ENCODE data around the gene GIT1. TPM values are rescaled to one million over a fixed set of nuclear protein-coding genes. Genes with fewer than 3 reads are reported as not detected.

The GIT1 gene
- total RNA-seq, 2 experiments from 2014 or later = 72.7 to 75.1 TPM

- ATAC-seq (peak; percentile 63), DNase-seq (peak; percentile 89)
- ChIA-PET CTCF (interaction anchor here (0.8 to 7.7 kb wide), 21 partner anchors 7 to 477 kb away, joined by 3 to 110 read pairs (median 12); partner anchors contain the start of genes ABHD15, ANKRD13B, CORO6 and SSH2), POLR2A (interaction anchor here (0.9 to 4.6 kb wide), 10 partner anchors 18 to 321 kb away, joined by 3 to 26 read pairs (median 6); partner anchors contain the start of genes ABHD15, SSH2, TAOK1 and TP53I13)
- Mint-ChIP-seq H3K27me3 (ENCODE audit: low read depth) (no peaks in the 10 kb centered on the region), H3K4me1 (ENCODE audit: low read depth) (peaks cover 56% of the 10 kb centered on the region), H3K4me3 (peak overlapping the region; percentile 81), H3K27ac (peak overlapping the region; percentile 97), H3K36me3 (ENCODE audit: low read depth) (no peaks in the 10 kb centered on the region), H3K9me3 (ENCODE audit: insufficient read depth) (no peaks in the 10 kb centered on the region)
Observed at GRCh38 chr17:29615492-29616299, 26.2 kb upstream of the GIT1 start.

DNA sequence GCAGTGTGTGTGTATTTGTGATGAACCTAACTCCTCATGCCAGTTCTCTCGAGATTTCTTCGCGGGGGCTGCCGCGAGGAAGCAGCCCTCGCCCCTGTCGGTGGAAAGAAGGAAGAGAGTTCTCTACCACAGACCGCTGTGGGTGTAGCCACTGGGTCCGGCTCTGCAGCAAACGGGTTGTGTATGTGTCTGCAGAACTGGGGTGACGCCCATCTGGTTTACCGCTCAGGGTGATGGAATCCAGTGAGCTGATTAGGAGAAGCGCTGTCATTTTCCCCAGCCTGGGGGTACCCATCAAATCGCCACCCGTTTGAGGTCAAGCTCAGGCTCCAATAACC lies 25.6 kb upstream of the GIT1 start:
- Mint-ChIP-seq H3K27me3 (ENCODE audit: low read depth) (no peaks in the 10 kb centered on the region), H3K36me3 (ENCODE audit: low read depth) (no peaks in the 10 kb centered on the region), H3K9me3 (ENCODE audit: insufficient read depth) (no peaks in the 10 kb centered on the region), H3K4me3 (peak overlapping the region; percentile 81), H3K27ac (peak overlapping the region; percentile 97), H3K4me1 (ENCODE audit: low read depth) (peaks cover 56% of the 10 kb centered on the region)
- DNase-seq (peak; percentile 94), ATAC-seq (peak; percentile 50)
- ChIA-PET CTCF (interaction anchor here (0.8 to 7.7 kb wide), 16 partner anchors 8 to 478 kb away, joined by 3 to 110 read pairs (median 21); partner anchors contain the start of genes ABHD15, ANKRD13B, CORO6 and SSH2), POLR2A (interaction anchor here (0.9 to 4.6 kb wide), 8 partner anchors 18 to 225 kb away, joined by 3 to 26 read pairs (median 4); partner anchors contain the start of genes ABHD15, TAOK1 and TP53I13)

- DNase-seq (no peak), ATAC-seq (no peak)
- H3K36me3 Mint-ChIP-seq (ENCODE audit: low read depth) = no peaks in the 10 kb centered on the region
- H3K4me3 Mint-ChIP-seq = peak overlapping the region; percentile 81
- POLR2A ChIA-PET = interaction anchor here (0.9 to 4.6 kb wide), 6 partner anchors 17 to 46 kb away, joined by 3 to 26 read pairs (median 9); partner anchors contain the start of genes ABHD15 and TP53I13
- H3K27me3 Mint-ChIP-seq (ENCODE audit: low read depth) = no peaks in the 10 kb centered on the region
- peak overlapping the region; percentile 97 for H3K27ac Mint-ChIP-seq
- peaks cover 53% of the 10 kb centered on the region for H3K4me1 Mint-ChIP-seq (ENCODE audit: low read depth)
- no peaks in the 10 kb centered on the region for H3K9me3 Mint-ChIP-seq (ENCODE audit: insufficient read depth)
- CTCF ChIA-PET = interaction anchor here (0.8 to 7.7 kb wide), 19 partner anchors 8 to 479 kb away, joined by 3 to 110 read pairs (median 9); partner anchors contain the start of genes ABHD15, ANKRD13B, CORO6 and TP53I13
Observed at GRCh38 chr17:29614349-29615047, 25.1 kb upstream of the GIT1 start.

GRCh38 chr17:29613856-29614255 lies 24.4 kb upstream of the GIT1 start:
- ATAC-seq (no peak), DNase-seq (no peak)
- H3K36me3 Mint-ChIP-seq (ENCODE audit: low read depth) = no peaks in the 10 kb centered on the region
- no peaks in the 10 kb centered on the region for H3K27me3 Mint-ChIP-seq (ENCODE audit: low read depth)
- CTCF ChIA-PET = interaction anchor here (1.0 to 7.7 kb wide), 17 partner anchors 9 to 317 kb away, joined by 3 to 110 read pairs (median 6); partner anchors contain the start of genes ABHD15, ANKRD13B, CORO6 and TP53I13
- H3K4me1 Mint-ChIP-seq (ENCODE audit: low read depth) = peaks cover 46% of the 10 kb centered on the region
- H3K9me3 Mint-ChIP-seq (ENCODE audit: insufficient read depth) = no peaks in the 10 kb centered on the region
- peak overlapping the region; percentile 49 for H3K27ac Mint-ChIP-seq
- POLR2A ChIA-PET = no interaction called here
- peak overlapping the region; percentile 68 for H3K4me3 Mint-ChIP-seq

GRCh38 chr17:29613352-29613837 lies 23.9 kb upstream of the GIT1 start:
- POLR2A ChIA-PET = no interaction called here
- ATAC-seq = peak; percentile 48
- Mint-ChIP-seq H3K36me3 (ENCODE audit: low read depth) (no peaks in the 10 kb centered on the region), H3K27ac (no peak overlapping the region), H3K27me3 (ENCODE audit: low read depth) (no peaks in the 10 kb centered on the region), H3K9me3 (ENCODE audit: insufficient read depth) (no peaks in the 10 kb centered on the region), H3K4me1 (ENCODE audit: low read depth) (peaks cover 45% of the 10 kb centered on the region), H3K4me3 (peak overlapping the region; percentile 68)
- DNase-seq = peak; percentile 96
- CTCF ChIA-PET = interaction anchor here (0.7 to 7.7 kb wide), 18 partner anchors 9 to 317 kb away, joined by 3 to 110 read pairs (median 6); partner anchors contain the start of genes ABHD15, ANKRD13B, CORO6 and TP53I13

DNA sequence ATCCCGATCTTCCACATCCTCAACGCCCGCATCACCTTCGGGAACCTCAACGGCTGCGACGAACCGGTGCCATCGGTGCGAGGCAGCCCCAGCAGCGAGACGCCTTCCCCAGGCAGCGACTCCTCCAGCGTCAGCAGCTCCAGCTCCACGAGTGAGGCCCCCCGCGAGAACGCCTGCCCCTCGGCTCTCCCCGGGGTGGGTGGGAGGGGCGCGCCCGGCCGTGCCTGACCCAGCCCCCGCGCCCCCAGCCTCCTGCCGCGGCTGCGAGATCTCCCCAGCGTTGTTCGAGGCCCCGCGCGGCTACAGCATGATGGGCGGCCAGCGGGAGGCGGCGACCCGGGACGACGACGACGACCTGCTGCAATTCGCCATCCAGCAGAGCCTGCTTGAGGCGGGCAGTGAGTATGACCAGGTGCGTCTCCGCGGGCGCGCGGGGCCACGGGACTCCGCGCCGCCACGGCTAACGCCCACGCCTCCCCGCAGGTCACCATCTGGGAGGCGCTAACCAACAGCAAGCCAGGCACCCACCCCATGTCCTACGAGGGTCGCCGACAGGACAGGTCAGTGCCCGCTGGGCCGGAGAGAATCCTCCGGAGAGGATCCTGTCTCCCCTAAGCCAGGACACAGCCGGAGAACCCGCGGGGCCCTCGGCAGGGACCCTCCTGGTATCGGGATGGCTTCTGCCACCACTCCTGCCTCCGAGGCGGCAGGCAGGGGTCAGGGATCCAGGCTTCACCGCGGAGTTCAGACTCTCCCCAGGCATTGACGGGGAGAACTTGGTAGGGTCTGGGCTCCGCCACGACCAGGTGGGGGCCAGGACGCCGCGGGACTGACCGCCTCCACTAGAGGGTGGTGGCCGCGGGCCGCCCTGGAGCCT lies 23.2 kb upstream of the GIT1 start:
- CTCF ChIA-PET = interaction anchor here (0.7 to 7.7 kb wide), 17 partner anchors 8 to 318 kb away, joined by 3 to 110 read pairs (median 6); partner anchors contain the start of genes ABHD15, ANKRD13B, CORO6 and TP53I13
- Mint-ChIP-seq H3K27ac (no peak overlapping the region), H3K9me3 (ENCODE audit: insufficient read depth) (no peaks in the 10 kb centered on the region), H3K27me3 (ENCODE audit: low read depth) (no peaks in the 10 kb centered on the region), H3K36me3 (ENCODE audit: low read depth) (no peaks in the 10 kb centered on the region), H3K4me3 (peak overlapping the region; percentile 49), H3K4me1 (ENCODE audit: low read depth) (peaks cover 39% of the 10 kb centered on the region)
- DNase-seq = no peak
- POLR2A ChIA-PET = no interaction called here
- ATAC-seq = no peak

GRCh38 chr17:29612094-29612403 lies 22.6 kb upstream of the GIT1 start:
- no peaks in the 10 kb centered on the region for H3K27me3 Mint-ChIP-seq (ENCODE audit: low read depth)
- no peaks in the 10 kb centered on the region for H3K9me3 Mint-ChIP-seq (ENCODE audit: insufficient read depth)
- ChIA-PET CTCF (no interaction called here), POLR2A (no interaction called here)
- H3K36me3 Mint-ChIP-seq (ENCODE audit: low read depth) = no peaks in the 10 kb centered on the region
- peaks cover 33% of the 10 kb centered on the region for H3K4me1 Mint-ChIP-seq (ENCODE audit: low read depth)
- no peak overlapping the region for H3K4me3 Mint-ChIP-seq
- no peak overlapping the region for H3K27ac Mint-ChIP-seq
- ATAC-seq = no peak
- DNase-seq = no peak

- no peaks in the 10 kb centered on the region for H3K9me3 Mint-ChIP-seq (ENCODE audit: insufficient read depth)
- H3K36me3 Mint-ChIP-seq (ENCODE audit: low read depth) = no peaks in the 10 kb centered on the region
- no peak overlapping the region for H3K27ac Mint-ChIP-seq
- ChIA-PET CTCF (no interaction called here), POLR2A (no interaction called here)
- H3K4me3 Mint-ChIP-seq = no peak overlapping the region
- H3K27me3 Mint-ChIP-seq (ENCODE audit: low read depth) = no peaks in the 10 kb centered on the region
- H3K4me1 Mint-ChIP-seq (ENCODE audit: low read depth) = peaks cover 28% of the 10 kb centered on the region
- DNase-seq = no peak
- ATAC-seq = no peak
Observed at GRCh38 chr17:29611351-29612093, 22.1 kb upstream of the GIT1 start.

DNA sequence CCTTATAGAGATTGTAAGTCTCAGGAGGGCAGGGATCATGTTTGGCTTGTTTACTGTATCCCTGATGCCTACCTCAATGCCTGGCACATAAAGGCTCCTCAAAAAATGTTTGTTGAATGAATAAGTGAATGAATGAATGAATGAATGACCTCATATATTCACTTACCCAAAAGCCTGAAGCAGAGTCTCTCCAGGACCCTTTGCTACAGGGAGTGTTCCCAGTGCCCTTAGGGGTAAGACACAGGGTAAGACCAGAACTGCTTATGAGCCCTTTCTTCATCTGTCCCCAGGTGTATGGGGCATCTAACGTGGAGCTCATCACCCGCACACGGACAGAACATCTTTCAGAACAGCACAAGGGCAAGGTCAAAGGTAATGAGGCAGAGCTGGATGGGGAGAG lies 20.9 kb upstream of the GIT1 start:
- DNase-seq (no peak), ATAC-seq (no peak)
- no peaks in the 10 kb centered on the region for H3K9me3 Mint-ChIP-seq (ENCODE audit: insufficient read depth)
- no peak overlapping the region for H3K4me3 Mint-ChIP-seq
- no peaks in the 10 kb centered on the region for H3K27me3 Mint-ChIP-seq (ENCODE audit: low read depth)
- CTCF ChIA-PET = interaction anchor here (1.6 kb wide), 1 partner anchor 22 kb away, joined by 3 read pairs; no protein-coding TSS in a partner anchor
- peaks cover 19% of the 10 kb centered on the region for H3K4me1 Mint-ChIP-seq (ENCODE audit: low read depth)
- POLR2A ChIA-PET = no interaction called here
- H3K27ac Mint-ChIP-seq = no peak overlapping the region
- H3K36me3 Mint-ChIP-seq (ENCODE audit: low read depth) = no peaks in the 10 kb centered on the region

DNA sequence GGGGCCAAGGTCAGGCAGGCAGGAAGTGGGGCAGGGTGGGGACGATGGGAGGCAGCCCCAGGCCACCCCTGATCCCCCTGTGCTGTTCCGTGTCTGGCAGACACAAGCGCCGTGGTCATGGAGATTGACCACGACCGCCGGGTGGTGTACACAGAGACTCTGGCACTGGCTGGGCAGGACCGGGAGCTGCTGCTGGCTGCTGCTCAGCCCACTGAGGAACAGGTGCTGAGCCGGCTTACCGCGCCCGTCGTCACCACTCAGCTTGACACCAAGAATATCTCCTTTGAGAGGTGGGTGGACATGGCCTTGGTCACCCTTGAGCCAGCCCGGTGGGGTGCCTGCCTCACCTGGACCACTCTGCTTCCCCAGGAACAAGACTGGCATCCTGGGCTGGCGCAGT lies 19.5 kb upstream of the GIT1 start:
- no peaks in the 10 kb centered on the region for H3K27me3 Mint-ChIP-seq (ENCODE audit: low read depth)
- H3K4me1 Mint-ChIP-seq (ENCODE audit: low read depth) = peaks cover 5% of the 10 kb centered on the region
- no peaks in the 10 kb centered on the region for H3K9me3 Mint-ChIP-seq (ENCODE audit: insufficient read depth)
- POLR2A ChIA-PET = no interaction called here
- H3K27ac Mint-ChIP-seq = no peak overlapping the region
- CTCF ChIA-PET = interaction anchor here (1.2 to 1.9 kb wide), 3 partner anchors 9 to 36 kb away, joined by 3 to 6 read pairs (median 4); no protein-coding TSS in a partner anchor
- no peak for DNase-seq
- H3K4me3 Mint-ChIP-seq = no peak overlapping the region
- H3K36me3 Mint-ChIP-seq (ENCODE audit: low read depth) = no peaks in the 10 kb centered on the region
- ATAC-seq = no peak

All from activated CD8-positive, alpha-beta T cell treated with anti-CD3 and anti-CD28 coated beads, Interleukin-2, amount 10 ng/mL, durations not matched to agents 7 days and 5 days (primary cell).